Measurements from ENCODE around the gene SLC37A1.

GRCh38 chr21:42523941-42524340 is 10.3 kb downstream of the SLC37A1 start:
- no peak for TF ChIP-seq POLR2A (IDR thresholded peaks at IDR 0.05)
- no peak for TF ChIP-seq CTCF (IDR thresholded peaks at IDR 0.05)

Data from uterus (tissue), 2 donors.